LNCaP clone FGC (cell line): ENCODE measurements around the gene LRRC47.

Experiments
- DNase-seq: peaks from one replicate; pipeline ENCODE4 v3.0.0-alpha.2; 2011; ENCODE audit warnings: low read depth
- H3K4me3 ChIP-seq: 2 replicates; pipeline ENCODE4 v1.5.1; 2011; ENCODE audit warnings: mild to moderate bottlenecking, low read depth, low read length, control low read depth
- CTCF ChIP-seq: IDR thresholded peaks from 2 replicates; pipeline ENCODE4 v1.5.1; 2012; ENCODE audit warnings: mild to moderate bottlenecking; ENCODE audit not compliant: control insufficient read depth, insufficient read depth; ENCODE audit errors: extremely low read depth

The LRRC47 gene

GRCh38 chr1:3821908-3822307 lies 25.6 kb upstream of the LRRC47 start:
- no peak for TF ChIP-seq CTCF

GRCh38 chr1:3821447-3821846 lies 25.1 kb upstream of the LRRC47 start:
- no peak for TF ChIP-seq CTCF
- no peak overlapping the region for H3K4me3 ChIP-seq
- DNase-seq, result no peak

More at GRCh38 chr1:3821908-3822307, 25.6 kb upstream of the LRRC47 start:
- no peak overlapping the region for H3K4me3 ChIP-seq
- DNase-seq, result no peak

- TF ChIP-seq CTCF, result no peak
- no peak overlapping the region for H3K4me3 ChIP-seq
- no peak for DNase-seq
These were observed 24.7 kb upstream of the LRRC47 start for GRCh38 chr1:3821004-3821403.

GRCh38 chr1:3820316-3820715 lies 24.0 kb upstream of the LRRC47 start:
- no peak for DNase-seq
- TF ChIP-seq CTCF, result no peak
- H3K4me3 ChIP-seq, result no peak overlapping the region

- H3K4me3 ChIP-seq, result no peak overlapping the region
- DNase-seq, result no peak
- no peak for TF ChIP-seq CTCF
These were observed 23.5 kb upstream of the LRRC47 start for GRCh38 chr1:3819771-3820200.

- DNase-seq, result no peak
- no peak overlapping the region for H3K4me3 ChIP-seq
- TF ChIP-seq CTCF, result no peak
These were observed 21.7 kb upstream of the LRRC47 start for GRCh38 chr1:3817821-3818597.
